ENCODE results near the gene TMEM205. TPM values are rescaled to one million over a fixed set of nuclear protein-coding genes. Genes with fewer than 3 reads are reported as not detected.

The TMEM205 gene
- total and polyA plus RNA-seq, 2 of the 13 experiments (the other 11 are each of a cell fraction or from before 2014, with no cell fraction given) = 45.5 to 98.7 TPM

DNA sequence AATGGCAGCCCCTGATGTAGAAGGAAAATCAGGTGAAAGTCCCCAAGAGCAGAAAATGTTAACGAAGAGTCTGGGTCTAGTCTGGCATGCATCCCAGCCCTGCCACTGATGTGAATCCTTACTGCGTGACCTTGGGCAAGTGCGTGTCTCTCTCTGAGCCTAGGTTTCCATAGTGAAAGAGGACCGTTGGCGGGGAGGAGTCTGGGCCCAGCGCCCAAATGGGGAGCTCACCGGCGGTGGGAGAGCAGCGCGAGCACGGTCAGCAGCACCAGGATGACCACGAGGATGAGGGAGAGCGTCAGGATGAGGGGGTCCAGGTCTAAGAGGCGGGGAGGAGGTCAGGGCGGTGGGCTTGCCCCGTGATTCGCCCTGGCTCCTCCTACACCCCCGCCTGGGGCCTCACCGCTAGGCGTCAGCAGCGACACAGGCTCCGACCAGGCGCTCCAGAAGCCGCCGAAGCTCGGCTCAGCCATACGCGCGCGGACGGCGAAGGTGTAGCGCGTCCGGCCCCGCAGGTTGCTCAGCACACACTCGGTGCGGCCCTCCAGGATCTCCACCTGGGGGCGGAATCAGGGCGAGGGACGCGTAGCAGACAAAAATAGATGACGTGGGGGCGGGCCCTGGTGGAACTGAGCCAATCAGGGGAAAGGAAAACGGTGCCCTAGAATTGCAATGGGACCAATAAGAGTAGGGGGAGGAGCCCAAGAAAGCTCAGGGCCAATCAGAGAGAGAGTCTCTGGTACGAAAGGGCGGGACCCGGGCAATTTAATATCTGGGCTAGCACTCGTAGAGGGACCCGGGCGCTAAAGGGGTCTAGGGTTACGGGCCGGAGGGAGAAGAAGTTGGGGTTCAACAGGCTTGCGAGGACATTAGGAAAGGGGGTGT lies 34.8 kb upstream of the TMEM205 start (continued):
- TF ChIP-seq, protein P1, sequence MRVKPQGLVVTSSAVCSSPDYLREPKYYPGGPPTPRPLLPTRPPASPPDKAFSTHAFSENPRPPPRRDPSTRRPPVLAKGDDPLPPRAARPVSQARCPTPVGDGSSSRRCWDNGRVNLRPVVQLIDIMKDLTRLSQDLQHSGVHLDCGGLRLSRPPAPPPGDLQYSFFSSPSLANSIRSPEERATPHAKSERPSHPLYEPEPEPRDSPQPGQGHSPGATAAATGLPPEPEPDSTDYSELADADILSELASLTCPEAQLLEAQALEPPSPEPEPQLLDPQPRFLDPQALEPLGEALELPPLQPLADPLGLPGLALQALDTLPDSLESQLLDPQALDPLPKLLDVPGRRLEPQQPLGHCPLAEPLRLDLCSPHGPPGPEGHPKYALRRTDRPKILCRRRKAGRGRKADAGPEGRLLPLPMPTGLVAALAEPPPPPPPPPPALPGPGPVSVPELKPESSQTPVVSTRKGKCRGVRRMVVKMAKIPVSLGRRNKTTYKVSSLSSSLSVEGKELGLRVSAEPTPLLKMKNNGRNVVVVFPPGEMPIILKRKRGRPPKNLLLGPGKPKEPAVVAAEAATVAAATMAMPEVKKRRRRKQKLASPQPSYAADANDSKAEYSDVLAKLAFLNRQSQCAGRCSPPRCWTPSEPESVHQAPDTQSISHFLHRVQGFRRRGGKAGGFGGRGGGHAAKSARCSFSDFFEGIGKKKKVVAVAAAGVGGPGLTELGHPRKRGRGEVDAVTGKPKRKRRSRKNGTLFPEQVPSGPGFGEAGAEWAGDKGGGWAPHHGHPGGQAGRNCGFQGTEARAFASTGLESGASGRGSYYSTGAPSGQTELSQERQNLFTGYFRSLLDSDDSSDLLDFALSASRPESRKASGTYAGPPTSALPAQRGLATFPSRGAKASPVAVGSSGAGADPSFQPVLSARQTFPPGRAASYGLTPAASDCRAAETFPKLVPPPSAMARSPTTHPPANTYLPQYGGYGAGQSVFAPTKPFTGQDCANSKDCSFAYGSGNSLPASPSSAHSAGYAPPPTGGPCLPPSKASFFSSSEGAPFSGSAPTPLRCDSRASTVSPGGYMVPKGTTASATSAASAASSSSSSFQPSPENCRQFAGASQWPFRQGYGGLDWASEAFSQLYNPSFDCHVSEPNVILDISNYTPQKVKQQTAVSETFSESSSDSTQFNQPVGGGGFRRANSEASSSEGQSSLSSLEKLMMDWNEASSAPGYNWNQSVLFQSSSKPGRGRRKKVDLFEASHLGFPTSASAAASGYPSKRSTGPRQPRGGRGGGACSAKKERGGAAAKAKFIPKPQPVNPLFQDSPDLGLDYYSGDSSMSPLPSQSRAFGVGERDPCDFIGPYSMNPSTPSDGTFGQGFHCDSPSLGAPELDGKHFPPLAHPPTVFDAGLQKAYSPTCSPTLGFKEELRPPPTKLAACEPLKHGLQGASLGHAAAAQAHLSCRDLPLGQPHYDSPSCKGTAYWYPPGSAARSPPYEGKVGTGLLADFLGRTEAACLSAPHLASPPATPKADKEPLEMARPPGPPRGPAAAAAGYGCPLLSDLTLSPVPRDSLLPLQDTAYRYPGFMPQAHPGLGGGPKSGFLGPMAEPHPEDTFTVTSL (CRISPR knock-in tag; IDR thresholded peaks at IDR 0.05; ENCODE audit: borderline replicate concordance) = no peak
- no peak for TF ChIP-seq FOXJ3 (CRISPR knock-in tag; IDR thresholded peaks at IDR 0.05; ENCODE audit: borderline replicate concordance)
- no peak for TF ChIP-seq NFKBIZ (CRISPR knock-in tag; IDR thresholded peaks at IDR 0.05)
- TF ChIP-seq, protein P2, sequence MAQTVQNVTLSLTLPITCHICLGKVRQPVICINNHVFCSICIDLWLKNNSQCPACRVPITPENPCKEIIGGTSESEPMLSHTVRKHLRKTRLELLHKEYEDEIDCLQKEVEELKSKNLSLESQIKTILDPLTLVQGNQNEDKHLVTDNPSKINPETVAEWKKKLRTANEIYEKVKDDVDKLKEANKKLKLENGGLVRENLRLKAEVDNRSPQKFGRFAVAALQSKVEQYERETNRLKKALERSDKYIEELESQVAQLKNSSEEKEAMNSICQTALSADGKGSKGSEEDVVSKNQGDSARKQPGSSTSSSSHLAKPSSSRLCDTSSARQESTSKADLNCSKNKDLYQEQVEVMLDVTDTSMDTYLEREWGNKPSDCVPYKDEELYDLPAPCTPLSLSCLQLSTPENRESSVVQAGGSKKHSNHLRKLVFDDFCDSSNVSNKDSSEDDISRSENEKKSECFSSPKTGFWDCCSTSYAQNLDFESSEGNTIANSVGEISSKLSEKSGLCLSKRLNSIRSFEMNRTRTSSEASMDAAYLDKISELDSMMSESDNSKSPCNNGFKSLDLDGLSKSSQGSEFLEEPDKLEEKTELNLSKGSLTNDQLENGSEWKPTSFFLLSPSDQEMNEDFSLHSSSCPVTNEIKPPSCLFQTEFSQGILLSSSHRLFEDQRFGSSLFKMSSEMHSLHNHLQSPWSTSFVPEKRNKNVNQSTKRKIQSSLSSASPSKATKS (CRISPR knock-in tag; IDR thresholded peaks at IDR 0.05) = no peak
- TF ChIP-seq ZFP36 (IDR thresholded peaks at IDR 0.05; ENCODE audit: borderline replicate concordance, low read depth, low read length, partially characterized antibody) = no peak
- TF ChIP-seq ZNF776 (CRISPR knock-in tag; IDR thresholded peaks at IDR 0.05) = peak; percentile 58; the same call in 1 of the 2 replicates
- TF ChIP-seq ZNF333 (CRISPR knock-in tag; IDR thresholded peaks at IDR 0.05; ENCODE audit: borderline replicate concordance) = no peak
- no peak for TF ChIP-seq SIX4 (CRISPR knock-in tag; IDR thresholded peaks at IDR 0.05)
- TF ChIP-seq, protein P3, sequence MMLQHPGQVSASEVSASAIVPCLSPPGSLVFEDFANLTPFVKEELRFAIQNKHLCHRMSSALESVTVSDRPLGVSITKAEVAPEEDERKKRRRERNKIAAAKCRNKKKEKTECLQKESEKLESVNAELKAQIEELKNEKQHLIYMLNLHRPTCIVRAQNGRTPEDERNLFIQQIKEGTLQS (CRISPR knock-in tag; IDR thresholded peaks at IDR 0.05) = no peak
- TF ChIP-seq ZNF234 (CRISPR knock-in tag; conservative IDR thresholded peaks at IDR 0.05) = no peak
- no peak for TF ChIP-seq PAX8 (CRISPR knock-in tag; IDR thresholded peaks at IDR 0.05; ENCODE audit: borderline replicate concordance)
- peak; percentile 68; the same call in 1 of the 2 replicates for TF ChIP-seq CCDC6 (CRISPR knock-in tag; IDR thresholded peaks at IDR 0.05)
- TF ChIP-seq U2AF2 (IDR thresholded peaks at IDR 0.05; ENCODE audit: low read depth, low read length) = no peak
- no peak for TF ChIP-seq IKZF4 (CRISPR knock-in tag; IDR thresholded peaks at IDR 0.05; ENCODE audit: borderline replicate concordance, low read depth, not compliant biosample characterization)
- peak; percentile 90 for TF ChIP-seq SAP130 (CRISPR knock-in tag; IDR thresholded peaks at IDR 0.05; ENCODE audit: low read depth)
- no peak for TF ChIP-seq ZNF17 (CRISPR knock-in tag; IDR thresholded peaks at IDR 0.05)
- TF ChIP-seq ZNF660 (CRISPR knock-in tag; IDR thresholded peaks at IDR 0.05; ENCODE audit: borderline replicate concordance, low read depth) = no peak
- TF ChIP-seq IKZF1 (IDR thresholded peaks at IDR 0.05) = no peak
- TF ChIP-seq MEIS1 (CRISPR knock-in tag; IDR thresholded peaks at IDR 0.05; ENCODE audit: borderline replicate concordance) = peak; percentile 47; the same call in 1 of the 2 replicates
- TF ChIP-seq HMG20A (CRISPR knock-in tag; IDR thresholded peaks at IDR 0.05; ENCODE audit: borderline replicate concordance) = no peak
- no peak for TF ChIP-seq ZNF670 (CRISPR knock-in tag; IDR thresholded peaks at IDR 0.05; ENCODE audit: borderline replicate concordance)
- peak; percentile 59; the same call in 1 of the 2 replicates for TF ChIP-seq HMG20B (CRISPR knock-in tag; conservative IDR thresholded peaks at IDR 0.05)
